ENCODE results near the gene PCNX2.

PCNX2 gene

DNA sequence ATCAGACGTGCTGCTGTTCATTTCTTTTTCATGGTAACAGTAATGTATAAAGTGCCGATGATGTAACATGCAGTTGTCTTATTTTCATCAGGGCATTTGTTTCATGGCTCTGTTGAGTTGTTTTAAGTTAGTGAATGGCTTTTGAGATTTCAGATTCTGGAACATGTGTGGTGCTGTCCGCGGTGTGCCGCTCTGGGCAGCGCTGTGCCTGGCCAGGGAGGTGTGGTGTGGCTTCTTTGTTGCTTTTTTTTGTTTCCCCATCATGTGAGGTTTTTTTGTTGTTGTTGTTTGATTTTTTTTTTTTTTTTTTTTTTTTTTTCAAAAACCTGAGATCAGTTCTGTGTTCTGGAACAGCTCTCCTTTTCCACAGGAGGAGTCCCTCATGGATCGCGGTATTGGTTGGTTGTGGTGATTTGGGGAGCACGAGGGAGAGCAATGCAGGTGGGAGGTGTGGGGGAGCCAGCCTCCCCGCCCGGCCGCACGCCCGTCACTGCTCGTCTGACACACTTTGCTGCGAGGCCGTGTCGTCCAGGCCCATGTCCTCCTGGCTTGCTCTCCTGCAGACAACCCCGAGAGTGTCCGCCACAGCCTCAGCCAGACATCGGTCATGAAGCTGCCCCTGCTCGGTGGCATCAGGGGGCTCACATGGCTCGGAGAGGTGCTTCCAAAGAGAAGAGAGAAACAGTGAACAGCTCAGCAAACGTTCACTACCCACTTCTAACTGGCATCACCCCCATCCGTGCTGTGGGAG lies 311.5 kb downstream of the PCNX2 start:
- Histone ChIP-seq H3K4me1 (ENCODE audit: control insufficient read depth, insufficient read depth, low read length) (no peaks in the 10 kb centered on the region), H3K27me3 (ENCODE audit: control insufficient read depth, insufficient read depth, low read length) (no peaks in the 10 kb centered on the region), H3K9ac (ENCODE audit: low read depth, low read length) (no peak overlapping the region), H3K9me3 (ENCODE audit: control insufficient read depth, insufficient read depth, low read length) (no peaks in the 10 kb centered on the region), H3K36me3 (ENCODE audit: control insufficient read depth, insufficient read depth, low read length) (no peaks in the 10 kb centered on the region), H3K4me3 (ENCODE audit: low read depth, low read length) (no peak overlapping the region)

DNA sequence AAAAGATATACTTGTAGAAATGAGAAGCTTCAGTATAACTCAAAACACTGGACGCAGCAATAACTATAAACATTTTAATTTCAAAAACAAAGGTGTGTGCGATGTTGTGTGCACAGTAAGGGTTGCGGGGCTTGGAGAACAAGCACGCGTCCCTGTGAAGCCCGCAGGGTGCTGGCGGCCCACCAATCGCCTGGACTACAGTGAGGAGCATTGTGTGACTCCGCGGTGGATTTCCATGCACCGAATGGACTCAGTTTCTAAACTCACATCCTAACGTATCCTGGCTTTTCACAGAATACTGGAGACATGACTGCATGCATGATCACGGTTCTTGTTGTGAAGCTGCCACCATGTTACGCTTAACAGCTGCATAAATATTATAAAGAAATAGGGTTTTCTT lies 312.1 kb downstream of the PCNX2 start:
- Histone ChIP-seq H3K9me3 (ENCODE audit: control insufficient read depth, insufficient read depth, low read length) (no peaks in the 10 kb centered on the region), H3K27me3 (ENCODE audit: control insufficient read depth, insufficient read depth, low read length) (no peaks in the 10 kb centered on the region), H3K9ac (ENCODE audit: low read depth, low read length) (no peak overlapping the region), H3K4me3 (ENCODE audit: low read depth, low read length) (no peak overlapping the region), H3K4me1 (ENCODE audit: control insufficient read depth, insufficient read depth, low read length) (no peaks in the 10 kb centered on the region), H3K36me3 (ENCODE audit: control insufficient read depth, insufficient read depth, low read length) (no peaks in the 10 kb centered on the region)

DNA sequence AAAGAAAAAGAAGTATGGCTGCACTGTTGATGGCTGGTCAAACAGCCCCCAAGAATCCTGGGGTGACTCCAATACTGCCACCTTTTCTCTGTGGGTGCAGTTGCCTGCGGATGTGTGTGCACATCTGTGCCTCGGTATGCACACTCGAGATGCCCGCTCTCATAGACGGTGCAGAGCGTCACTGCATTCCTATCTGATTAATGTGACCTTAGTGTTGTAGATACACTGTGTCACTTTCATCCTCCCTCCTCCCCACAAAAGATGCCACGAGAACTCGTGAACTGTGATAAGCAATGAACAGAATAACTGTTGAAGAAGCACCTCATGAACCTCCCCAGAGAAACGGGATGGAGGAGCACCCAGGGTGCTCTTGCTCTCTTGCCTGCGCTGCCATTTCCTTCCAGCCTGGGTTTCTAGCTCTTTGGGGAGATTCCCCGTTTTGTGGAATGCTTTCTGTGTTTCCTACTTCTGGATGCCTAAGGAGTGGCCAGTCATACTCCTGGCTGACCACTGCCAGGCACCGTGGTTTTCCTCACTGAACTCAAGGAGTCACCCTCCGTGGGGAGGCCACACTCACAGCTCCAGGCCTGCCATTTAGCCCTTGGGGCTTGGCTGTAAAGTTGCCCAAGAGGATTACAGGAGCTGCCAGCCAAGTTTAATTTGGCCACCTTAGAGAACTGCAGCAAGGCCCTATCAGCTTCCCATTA lies 313.1 kb downstream of the PCNX2 start:
- Histone ChIP-seq H3K9ac (ENCODE audit: low read depth, low read length) (no peak overlapping the region), H3K36me3 (ENCODE audit: control insufficient read depth, insufficient read depth, low read length) (no peaks in the 10 kb centered on the region), H3K27me3 (ENCODE audit: control insufficient read depth, insufficient read depth, low read length) (no peaks in the 10 kb centered on the region), H3K9me3 (ENCODE audit: control insufficient read depth, insufficient read depth, low read length) (no peaks in the 10 kb centered on the region), H3K4me3 (ENCODE audit: low read depth, low read length) (no peak overlapping the region), H3K4me1 (ENCODE audit: control insufficient read depth, insufficient read depth, low read length) (no peaks in the 10 kb centered on the region)

DNA sequence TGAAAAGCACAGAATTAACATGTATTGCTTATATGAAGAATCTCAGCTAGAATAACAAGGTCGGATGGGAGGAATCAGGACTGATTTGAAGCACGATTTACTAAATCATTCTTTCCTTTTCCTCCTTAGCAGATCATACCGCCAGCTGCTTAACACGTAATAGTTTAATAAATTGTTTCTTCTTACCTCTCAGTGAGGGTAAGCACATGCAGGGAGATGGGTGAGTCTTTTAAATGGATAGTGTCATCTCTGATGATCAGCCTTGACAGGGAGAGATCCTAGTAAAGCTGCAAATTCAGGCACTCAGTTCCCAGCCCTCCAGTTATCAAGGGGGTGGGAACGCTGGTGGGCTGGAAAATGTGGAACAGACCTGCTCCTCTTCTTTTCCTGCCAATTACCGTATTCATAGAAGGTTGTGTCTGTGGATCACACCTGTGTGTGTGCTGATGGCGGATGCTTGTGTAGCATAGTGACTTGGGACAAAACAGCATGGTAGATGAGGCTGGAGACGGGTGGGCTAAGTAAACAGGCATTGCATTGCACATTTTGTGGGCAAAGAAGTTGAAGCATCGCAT lies 314.5 kb downstream of the PCNX2 start:
- H3K4me1 ChIP-seq (ENCODE audit: control insufficient read depth, insufficient read depth, low read length): no peaks in the 10 kb centered on the region
- no peaks in the 10 kb centered on the region for H3K27me3 ChIP-seq (ENCODE audit: control insufficient read depth, insufficient read depth, low read length)
- H3K36me3 ChIP-seq (ENCODE audit: control insufficient read depth, insufficient read depth, low read length): no peaks in the 10 kb centered on the region
- no peak overlapping the region for H3K4me3 ChIP-seq (ENCODE audit: low read depth, low read length)
- H3K9ac ChIP-seq (ENCODE audit: low read depth, low read length): no peak overlapping the region
- H3K9me3 ChIP-seq (ENCODE audit: control insufficient read depth, insufficient read depth, low read length): no peaks in the 10 kb centered on the region

DNA sequence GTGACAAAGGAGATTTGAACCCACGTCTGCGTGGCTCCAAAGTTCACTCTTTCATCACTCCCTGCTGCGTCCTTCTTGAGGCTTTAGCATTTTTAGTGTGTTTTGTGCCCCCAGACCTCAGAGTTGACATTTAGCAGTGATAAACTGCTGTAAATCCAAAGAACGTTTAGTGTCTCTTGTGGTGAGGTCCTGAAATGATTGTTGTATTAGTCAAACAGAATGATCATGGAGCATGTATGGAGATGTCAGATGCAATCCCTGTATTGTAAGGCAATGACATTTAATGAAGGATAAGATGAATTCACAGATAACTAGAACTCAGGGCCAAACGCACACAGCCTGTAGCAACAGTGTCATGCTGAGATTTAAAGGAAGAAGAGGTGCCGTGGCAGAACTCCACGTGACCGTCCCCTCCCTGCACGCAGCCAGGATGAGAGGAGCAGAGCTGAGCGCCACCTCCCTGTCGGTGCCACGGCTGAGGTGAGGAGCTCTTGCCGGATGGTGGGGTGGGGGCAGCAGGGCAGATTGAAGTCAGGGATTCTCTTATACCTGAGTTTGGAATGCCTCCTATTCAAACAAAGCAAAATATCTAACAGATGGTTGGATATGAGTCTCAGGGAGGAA lies 315.1 kb downstream of the PCNX2 start:
- Histone ChIP-seq H3K9me3 (ENCODE audit: control insufficient read depth, insufficient read depth, low read length) (no peaks in the 10 kb centered on the region), H3K4me3 (ENCODE audit: low read depth, low read length) (no peak overlapping the region), H3K36me3 (ENCODE audit: control insufficient read depth, insufficient read depth, low read length) (no peaks in the 10 kb centered on the region), H3K27me3 (ENCODE audit: control insufficient read depth, insufficient read depth, low read length) (no peaks in the 10 kb centered on the region), H3K4me1 (ENCODE audit: control insufficient read depth, insufficient read depth, low read length) (no peaks in the 10 kb centered on the region), H3K9ac (ENCODE audit: low read depth, low read length) (no peak overlapping the region)

DNA sequence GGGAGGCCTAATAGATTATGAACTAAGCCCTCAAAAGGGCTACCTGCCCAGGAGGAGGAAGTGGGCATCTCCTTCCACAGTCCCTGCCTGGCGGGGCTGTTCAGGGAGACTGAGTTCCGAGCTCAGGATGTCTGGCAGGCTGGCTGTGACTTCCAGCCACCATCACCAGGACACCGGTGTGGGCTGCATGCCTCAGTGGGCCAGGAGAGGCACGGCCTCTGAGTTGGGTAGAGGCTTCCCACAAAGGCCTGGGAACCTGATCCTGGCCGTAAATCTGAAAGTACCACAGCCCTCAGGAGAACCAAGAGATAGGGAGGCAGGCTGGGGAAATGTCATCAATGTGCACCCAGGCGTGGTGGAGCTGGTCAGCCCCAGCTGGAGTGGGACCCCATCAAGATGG lies 316.0 kb downstream of the PCNX2 start:
- no peaks in the 10 kb centered on the region for H3K4me1 ChIP-seq (ENCODE audit: control insufficient read depth, insufficient read depth, low read length)
- H3K4me3 ChIP-seq (ENCODE audit: low read depth, low read length): no peak overlapping the region
- no peaks in the 10 kb centered on the region for H3K9me3 ChIP-seq (ENCODE audit: control insufficient read depth, insufficient read depth, low read length)
- peaks cover 3% of the 10 kb centered on the region for H3K36me3 ChIP-seq (ENCODE audit: control insufficient read depth, insufficient read depth, low read length)
- H3K9ac ChIP-seq (ENCODE audit: low read depth, low read length): no peak overlapping the region
- no peaks in the 10 kb centered on the region for H3K27me3 ChIP-seq (ENCODE audit: control insufficient read depth, insufficient read depth, low read length)

DNA sequence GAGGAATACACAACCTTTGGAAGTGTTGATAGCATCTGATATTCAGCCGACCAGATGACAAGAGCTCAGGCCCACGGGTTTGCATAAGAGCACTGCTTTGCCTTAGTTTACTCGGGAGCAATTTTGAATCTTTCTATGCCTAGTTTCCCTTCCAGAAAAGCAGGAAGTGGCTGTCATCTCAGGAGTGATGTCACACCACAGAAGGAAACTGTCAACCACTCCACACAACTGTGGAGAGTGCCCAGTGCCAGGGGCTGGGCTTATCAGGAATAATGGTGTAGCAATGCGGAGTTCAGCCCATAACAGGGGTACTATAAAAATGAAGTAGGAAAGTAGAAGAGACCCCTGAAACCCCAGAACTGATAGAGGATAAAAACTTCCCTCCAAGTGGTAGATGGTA lies 316.7 kb downstream of the PCNX2 start:
- Histone ChIP-seq H3K27me3 (ENCODE audit: control insufficient read depth, insufficient read depth, low read length) (no peaks in the 10 kb centered on the region), H3K4me3 (ENCODE audit: low read depth, low read length) (no peak overlapping the region), H3K4me1 (ENCODE audit: control insufficient read depth, insufficient read depth, low read length) (no peaks in the 10 kb centered on the region), H3K36me3 (ENCODE audit: control insufficient read depth, insufficient read depth, low read length) (peaks cover 3% of the 10 kb centered on the region), H3K9me3 (ENCODE audit: control insufficient read depth, insufficient read depth, low read length) (no peaks in the 10 kb centered on the region), H3K9ac (ENCODE audit: low read depth, low read length) (no peak overlapping the region)

DNA sequence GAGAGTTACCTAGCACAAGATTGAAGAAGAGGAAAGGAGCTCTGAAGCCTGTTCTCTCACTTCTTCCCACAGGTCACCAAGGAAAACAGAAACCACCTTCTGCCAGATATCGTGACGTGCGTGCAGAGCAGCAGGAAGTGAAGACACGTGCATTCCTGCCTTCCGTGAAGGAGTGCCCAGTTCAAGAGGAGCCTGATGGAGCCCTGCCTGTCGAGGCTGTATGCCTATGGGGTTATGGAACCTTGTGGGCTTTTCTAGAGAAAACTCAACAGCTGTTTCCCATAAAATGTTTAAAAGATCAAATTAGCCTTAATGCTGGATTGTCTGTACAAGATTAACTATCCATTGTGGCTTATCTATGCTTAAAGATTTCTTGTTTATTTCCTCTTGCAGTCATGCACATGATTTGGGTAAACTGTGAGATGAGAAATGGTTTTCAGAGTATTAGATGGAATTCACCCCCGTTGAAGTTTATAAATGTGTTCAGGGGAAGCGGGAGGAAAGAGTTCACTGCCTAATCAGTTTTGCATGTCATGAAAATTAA lies 317.4 kb downstream of the PCNX2 start:
- Histone ChIP-seq H3K9me3 (ENCODE audit: control insufficient read depth, insufficient read depth, low read length) (no peaks in the 10 kb centered on the region), H3K9ac (ENCODE audit: low read depth, low read length) (no peak overlapping the region), H3K4me1 (ENCODE audit: control insufficient read depth, insufficient read depth, low read length) (no peaks in the 10 kb centered on the region), H3K4me3 (ENCODE audit: low read depth, low read length) (no peak overlapping the region), H3K27me3 (ENCODE audit: control insufficient read depth, insufficient read depth, low read length) (no peaks in the 10 kb centered on the region), H3K36me3 (ENCODE audit: control insufficient read depth, insufficient read depth, low read length) (peaks cover 3% of the 10 kb centered on the region)

DNA sequence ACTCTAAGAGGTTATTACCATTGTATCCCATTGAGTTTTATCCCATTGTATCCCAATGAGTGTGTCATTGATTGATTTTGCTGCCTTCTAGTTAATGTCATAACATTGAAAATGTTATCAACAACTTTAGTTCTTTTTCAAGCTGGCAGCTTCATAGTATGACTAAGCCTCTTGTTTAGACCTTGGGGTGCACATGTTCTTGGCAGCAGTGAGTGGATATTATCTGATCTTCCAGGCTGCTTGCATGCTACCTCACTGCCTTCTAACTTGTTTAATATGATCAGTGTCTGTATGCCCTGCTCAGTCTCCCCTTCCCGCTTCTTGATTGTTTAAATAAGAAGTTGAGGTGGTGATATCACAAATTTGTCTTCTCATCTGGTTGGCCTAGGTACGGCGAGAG lies 320.6 kb downstream of the PCNX2 start:
- no peaks in the 10 kb centered on the region for H3K4me1 ChIP-seq (ENCODE audit: control insufficient read depth, insufficient read depth, low read length)
- H3K36me3 ChIP-seq (ENCODE audit: control insufficient read depth, insufficient read depth, low read length): peaks cover 3% of the 10 kb centered on the region

DNA sequence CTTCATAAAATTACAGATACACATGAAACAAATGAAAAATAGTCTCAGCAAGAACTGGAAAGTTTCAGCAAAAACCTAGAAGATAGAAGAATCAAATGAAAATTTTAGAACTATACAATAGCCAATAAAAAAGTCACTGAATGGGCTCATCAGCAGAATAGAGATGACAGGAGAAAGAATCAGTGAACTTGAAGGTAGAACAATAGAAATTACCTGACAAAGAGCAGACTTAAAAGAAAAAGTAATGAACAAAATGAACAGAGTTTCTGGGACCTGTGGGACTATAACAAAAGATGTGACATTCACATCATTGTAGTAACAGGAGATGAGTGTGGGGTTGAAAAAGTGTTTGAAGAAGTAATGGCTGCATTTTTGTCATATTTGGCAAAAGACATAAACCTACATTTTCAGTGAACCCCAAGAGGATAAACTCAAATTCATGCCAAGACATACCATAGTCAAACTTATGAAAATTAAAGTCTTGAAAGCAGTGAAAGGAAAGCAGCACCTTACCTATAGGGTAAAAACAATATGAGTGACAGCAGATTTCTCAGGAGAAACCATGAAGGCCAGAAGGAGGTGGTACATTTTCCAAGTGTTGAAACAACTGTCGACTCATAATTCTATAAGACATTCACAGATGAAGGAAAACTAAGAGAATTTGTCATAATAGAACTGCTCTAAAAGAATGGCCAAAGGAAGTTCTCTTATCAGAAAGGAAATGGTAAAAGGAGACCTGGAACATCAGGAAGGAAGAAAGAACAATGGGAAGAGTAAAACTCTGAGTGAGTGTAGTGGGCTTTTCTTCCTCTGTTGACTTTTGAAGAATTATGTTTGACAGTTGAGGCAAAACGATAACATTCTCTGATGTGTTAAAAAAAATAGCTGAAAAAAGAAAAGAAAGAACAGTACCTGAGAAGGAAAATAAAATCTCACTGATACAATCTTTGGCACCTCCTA lies 321.6 kb downstream of the PCNX2 start:
- H3K4me1 ChIP-seq (ENCODE audit: control insufficient read depth, insufficient read depth, low read length): no peaks in the 10 kb centered on the region
- no peaks in the 10 kb centered on the region for H3K27me3 ChIP-seq (ENCODE audit: control insufficient read depth, insufficient read depth, low read length)
- H3K9me3 ChIP-seq (ENCODE audit: control insufficient read depth, insufficient read depth, low read length): no peaks in the 10 kb centered on the region
- H3K4me3 ChIP-seq (ENCODE audit: low read depth, low read length): no peak overlapping the region
- peaks cover 3% of the 10 kb centered on the region for H3K36me3 ChIP-seq (ENCODE audit: control insufficient read depth, insufficient read depth, low read length)
- no peak overlapping the region for H3K9ac ChIP-seq (ENCODE audit: low read depth, low read length)

More for the DNA sequence above, 320.6 kb downstream of the PCNX2 start:
- no peaks in the 10 kb centered on the region for H3K27me3 ChIP-seq (ENCODE audit: control insufficient read depth, insufficient read depth, low read length)
- H3K4me3 ChIP-seq (ENCODE audit: low read depth, low read length): no peak overlapping the region
- H3K9me3 ChIP-seq (ENCODE audit: control insufficient read depth, insufficient read depth, low read length): no peaks in the 10 kb centered on the region
- no peak overlapping the region for H3K9ac ChIP-seq (ENCODE audit: low read depth, low read length)

DNA sequence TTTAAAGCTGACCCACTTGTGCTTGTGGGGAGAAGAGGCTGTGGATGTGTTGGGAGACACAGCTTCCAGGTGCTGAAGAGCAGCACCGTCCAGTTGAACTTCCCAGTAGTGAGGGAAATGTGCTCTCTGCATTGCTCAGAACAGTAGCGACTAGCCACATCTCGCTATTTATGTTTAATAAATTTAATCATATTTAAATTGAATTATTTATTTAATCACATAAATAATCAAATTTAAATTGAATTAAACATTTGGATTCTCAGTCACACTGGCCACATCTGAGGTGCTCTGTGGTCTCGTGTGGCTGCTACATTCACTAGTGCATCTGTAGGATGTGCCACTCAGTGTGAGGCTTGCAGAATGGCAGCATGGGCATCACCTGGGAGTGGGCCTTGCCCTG lies 325.0 kb downstream of the PCNX2 start:
- Histone ChIP-seq H3K4me1 (ENCODE audit: control insufficient read depth, insufficient read depth, low read length) (no peaks in the 10 kb centered on the region), H3K4me3 (ENCODE audit: low read depth, low read length) (no peak overlapping the region), H3K36me3 (ENCODE audit: control insufficient read depth, insufficient read depth, low read length) (peaks cover 3% of the 10 kb centered on the region)

More for the DNA sequence above, 325.0 kb downstream of the PCNX2 start:
- H3K9ac ChIP-seq (ENCODE audit: low read depth, low read length): no peak overlapping the region
- no peaks in the 10 kb centered on the region for H3K27me3 ChIP-seq (ENCODE audit: control insufficient read depth, insufficient read depth, low read length)
- no peaks in the 10 kb centered on the region for H3K9me3 ChIP-seq (ENCODE audit: control insufficient read depth, insufficient read depth, low read length)

Data from iPS-15b (cell line).